SH-SY5Y (cell line): ENCODE results near the gene PER2.

ENCODE experiments used
- GATA2 ChIP-seq: IDR thresholded peaks from 2 replicates; pipeline ENCODE4 v1.6.1; 2011; ENCODE audit warnings: mild to moderate bottlenecking, low read depth, low read length
- GATA3 ChIP-seq: IDR thresholded peaks from 2 replicates; pipeline ENCODE4 v1.6.1; 2011; ENCODE audit warnings: low read depth, mild to moderate bottlenecking, low read length, moderate library complexity

GRCh38 chr2:238267884-238268680 lies 20.3 kb downstream of the PER2 start:
- TF ChIP-seq GATA3 (no peak), GATA2 (no peak)
